ENCODE data around the gene GPA33.

GRCh38 chr1:167059809-167060107 lies 30.4 kb downstream of the GPA33 start:
- no peak for TF ChIP-seq ZNF70 (CRISPR knock-in tag; IDR thresholded peaks at IDR 0.05)
- TF ChIP-seq CREB5 (CRISPR knock-in tag; IDR thresholded peaks at IDR 0.05; ENCODE audit: low read depth), result no peak
- TF ChIP-seq PATZ1 (CRISPR knock-in tag; IDR thresholded peaks at IDR 0.05; ENCODE audit: borderline replicate concordance), result no peak
- no peak for TF ChIP-seq ZFP30 (CRISPR knock-in tag; IDR thresholded peaks at IDR 0.05)
- no peak for TF ChIP-seq PPARA (CRISPR knock-in tag; IDR thresholded peaks at IDR 0.05; ENCODE audit: borderline replicate concordance)
- no peak for TF ChIP-seq BACH2 (CRISPR knock-in tag; IDR thresholded peaks at IDR 0.05; ENCODE audit: borderline replicate concordance)
- TF ChIP-seq ARNTL (CRISPR knock-in tag; IDR thresholded peaks at IDR 0.05; ENCODE audit: borderline replicate concordance, low read depth), result no peak
- TF ChIP-seq ZC3H10 (CRISPR knock-in tag; IDR thresholded peaks at IDR 0.05), result no peak
- no peak for TF ChIP-seq TCF4 (CRISPR knock-in tag; IDR thresholded peaks at IDR 0.05; ENCODE audit: borderline replicate concordance)
- no peak for TF ChIP-seq ZFP3 (CRISPR knock-in tag; IDR thresholded peaks at IDR 0.05)
- no peak for TF ChIP-seq SNAI2 (CRISPR knock-in tag; IDR thresholded peaks at IDR 0.05)
- no peak for TF ChIP-seq ZNF8 (CRISPR knock-in tag; IDR thresholded peaks at IDR 0.05)
- TF ChIP-seq OSR1 (CRISPR knock-in tag; IDR thresholded peaks at IDR 0.05), result no peak
- TF ChIP-seq RARB (CRISPR knock-in tag; IDR thresholded peaks at IDR 0.05), result no peak
